NCI-H1694 treated with DMSO at 0.1 percent for 48 hours (cell line): ENCODE data around the gene SEMA3E.
"Not testable (repeated sequence)": the region's sequence is repeated elsewhere in the genome, so short reads cannot be mapped to it uniquely, and the experiment has no call there.

ENCODE experiments used
- DNase-seq: peaks from one replicate; lab custom pipeline; 2025; lab: John Stamatoyannopoulos, UW

Gene SEMA3E

GRCh38 chr7:83451501-83452045, 197.4 kb downstream of the SEMA3E start:
- DNase-seq: peak; percentile 85

GRCh38 chr7:83449781-83450180, 199.2 kb downstream of the SEMA3E start:
- no peak for DNase-seq

GRCh38 chr7:83447681-83448080, 201.3 kb downstream of the SEMA3E start:
- no peak for DNase-seq

- DNase-seq: no peak
Measured at GRCh38 chr7:83446102-83446669, 202.8 kb downstream of the SEMA3E start.

- DNase-seq: no peak
Measured at GRCh38 chr7:83442911-83443310, 206.0 kb downstream of the SEMA3E start.

GRCh38 chr7:83439026-83439425, 209.9 kb downstream of the SEMA3E start:
- no peak for DNase-seq

- DNase-seq: not testable (repeated sequence)
Measured at GRCh38 chr7:83430289-83430688, 218.7 kb downstream of the SEMA3E start.

GRCh38 chr7:83429493-83429892, 219.4 kb downstream of the SEMA3E start:
- DNase-seq: no peak

- DNase-seq: no peak
Measured at GRCh38 chr7:83427884-83428283, 221.1 kb downstream of the SEMA3E start.

GRCh38 chr7:83426325-83426724, 222.6 kb downstream of the SEMA3E start:
- no peak for DNase-seq

GRCh38 chr7:83419013-83419412, 229.9 kb downstream of the SEMA3E start:
- no peak for DNase-seq

GRCh38 chr7:83415840-83416239, 233.1 kb downstream of the SEMA3E start:
- DNase-seq: no peak

- DNase-seq: no peak
Measured at GRCh38 chr7:83414947-83415346, 234.0 kb downstream of the SEMA3E start.

GRCh38 chr7:83413831-83414230, 235.1 kb downstream of the SEMA3E start:
- DNase-seq: no peak

GRCh38 chr7:83413424-83413823, 235.5 kb downstream of the SEMA3E start:
- DNase-seq: no peak

- peak; percentile 80 for DNase-seq
Measured at GRCh38 chr7:83410989-83411591, 237.8 kb downstream of the SEMA3E start.

GRCh38 chr7:83394776-83395175, 254.2 kb downstream of the SEMA3E start:
- no peak for DNase-seq

- no peak for DNase-seq
Measured at GRCh38 chr7:83388436-83388835, 260.5 kb downstream of the SEMA3E start.

- peak; percentile 7 for DNase-seq
Measured at GRCh38 chr7:83366629-83367028, 282.3 kb downstream of the SEMA3E start.

GRCh38 chr7:83365746-83366145, 283.2 kb downstream of the SEMA3E start:
- peak; percentile 49 for DNase-seq

- no peak for DNase-seq
Measured at GRCh38 chr7:83362871-83363550, 285.9 kb downstream of the SEMA3E start.

GRCh38 chr7:83359108-83359507, 289.8 kb downstream of the SEMA3E start:
- peak; percentile 17 for DNase-seq

GRCh38 chr7:83355143-83355542, 293.8 kb downstream of the SEMA3E start:
- DNase-seq: no peak
